GM23248 (cell line): ENCODE results near the gene TMPRSS7.

Source experiments
- EZH2 ChIP-seq: fragments of 200-600 bp; sonication (generic); IDR thresholded peaks from 2 replicates; pipeline ENCODE4 v1.6.1; 2018; ENCODE audit warnings: antibody characterized with exemption, mild to moderate bottlenecking; ENCODE audit not compliant: insufficient read depth, poor library complexity, severe bottlenecking
- EZH2phosphoT487 ChIP-seq: fragments of 200-600 bp; sonication (generic); IDR thresholded peaks from 2 replicates; pipeline ENCODE4 v1.6.1; 2018; ENCODE audit warnings: antibody characterized with exemption, moderate library complexity, mild to moderate bottlenecking, low read depth; ENCODE audit not compliant: insufficient read depth

DNA sequence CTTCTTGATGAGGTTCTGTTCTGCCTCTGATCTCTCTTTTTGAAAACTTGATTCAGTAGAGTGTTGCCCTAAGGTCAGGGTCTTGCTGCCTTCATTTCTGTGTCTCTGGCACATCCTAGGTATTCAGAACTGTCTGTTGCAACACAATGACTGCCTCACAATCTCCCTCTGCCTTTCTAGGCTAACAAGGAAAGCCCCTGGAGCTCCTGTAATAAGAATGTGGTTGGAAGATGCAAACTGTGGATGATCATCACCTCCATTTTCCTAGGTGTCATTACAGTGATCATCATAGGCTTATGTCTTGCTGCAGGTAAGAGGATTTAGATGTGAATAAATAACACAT, 58.6 kb downstream of the TMPRSS7 start:
- no peak for TF ChIP-seq EZH2phosphoT487
- TF ChIP-seq EZH2: no peak
